ENCODE measurements around the gene CDH3. TPM values are rescaled to one million over a fixed set of nuclear protein-coding genes. Genes with fewer than 3 reads are reported as not detected.

Gene CDH3
- total and polyA plus RNA-seq, 2 of the 8 experiments (the other 6 are each of a cell fraction or from before 2014, with no cell fraction given): 146 to 171 TPM

DNA sequence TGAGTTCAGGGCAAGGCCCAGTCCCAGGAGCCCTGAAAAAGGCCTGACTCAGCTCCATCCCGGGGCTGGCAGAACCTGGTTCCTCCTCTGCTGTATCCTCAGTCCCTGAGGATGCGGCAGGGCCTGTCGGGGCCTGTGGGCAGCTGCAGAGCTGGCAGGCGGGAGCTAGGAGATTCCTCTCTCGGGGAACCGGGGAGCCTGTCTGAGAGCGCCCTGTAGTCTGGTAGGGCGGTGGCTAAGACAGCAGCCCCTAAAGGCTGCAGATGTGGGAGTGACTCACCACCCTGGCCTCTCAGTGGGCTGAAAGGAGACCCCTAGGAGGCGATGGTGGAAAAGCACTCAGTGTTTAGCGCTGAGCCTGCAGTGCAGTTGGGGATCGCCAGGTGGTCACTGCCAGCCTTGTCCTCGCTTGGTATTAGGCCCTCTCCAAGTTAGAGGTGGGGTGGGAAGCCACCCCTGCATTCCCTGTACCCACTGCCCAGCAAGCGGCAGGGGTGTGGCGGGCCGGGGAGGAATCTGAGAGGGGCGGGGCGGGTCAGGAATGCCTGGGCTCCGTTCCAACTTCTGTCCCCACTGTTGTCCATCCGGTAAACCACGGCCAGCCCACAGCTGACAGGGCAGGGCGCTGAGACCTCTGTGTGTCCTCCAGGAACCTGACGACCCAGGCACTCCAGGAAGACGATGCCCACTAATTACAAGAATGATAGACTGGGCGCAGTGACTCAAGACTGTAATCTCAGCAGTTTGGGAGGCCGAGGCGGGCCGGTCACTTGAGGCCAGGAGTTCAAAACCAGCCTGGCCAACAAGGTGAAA is 62.4 kb downstream of the CDH3 start:
- DNase-seq (ENCODE audit: low read depth in 1 of 2, low spot score in 2 of 2): peak; percentile 66 to 70
- Histone ChIP-seq H2BK20ac (ENCODE audit: low read length) (no peak overlapping the region), H3K4me3 (ENCODE audit: extremely low read depth in 1 of 4, insufficient read depth in 2 of 4, low read depth in 3 of 4, low read length in 4 of 4) (no peak overlapping the region), H3K9me3 (ENCODE audit: insufficient read depth in 2 of 2, low read depth in 1 of 2, low read length in 1 of 2) (no peaks in the 10 kb centered on the region), H4K8ac (ENCODE audit: extremely low read depth, insufficient read depth, low read length) (no peak overlapping the region), H2BK15ac (ENCODE audit: low read length) (peak overlapping the region; percentile 65), H2BK5ac (ENCODE audit: low read depth, low read length) (peak overlapping the region; percentile 68; the same call in 1 of the 2 replicates), H3K4me2 (ENCODE audit: insufficient read depth in 1 of 2, low read depth in 2 of 2, low read length in 2 of 2) (no peak overlapping the region), H3K23ac (ENCODE audit: insufficient read length) (no peak overlapping the region), H3K27me3 (replicated peaks in 1 of 4; ENCODE audit: control insufficient read depth in 3 of 4, extremely low read depth in 1 of 4, insufficient read depth in 3 of 4, low read length in 3 of 4) (no peaks in the 10 kb centered on the region), H2AFZ (ENCODE audit: low read length) (no peak overlapping the region), H3K79me1 (ENCODE audit: low read depth, low read length) (no peaks in the 10 kb centered on the region; the same call in 1 of the 2 replicates), H3K4me1 (replicated peaks in 1 of 4; ENCODE audit: control insufficient read depth in 3 of 4, insufficient read depth in 4 of 4, low read length in 3 of 4) (peaks cover 0 to 16% (median 8%) of the 10 kb centered on the region in 4 experiments; a peak in 5 of 7 replicates), H3K9ac (replicated peaks in 1 of 4; ENCODE audit: extremely low read depth in 1 of 4, low read depth in 3 of 4, low read length in 3 of 4) (peak overlapping the region in 2 of 4 experiments; percentile 14 to 29; a peak in 1 of 7 replicates), H3K36me3 (ENCODE audit: control insufficient read depth in 2 of 4, insufficient read depth in 4 of 4, low read length in 3 of 4) (no peaks in the 10 kb centered on the region), H2BK12ac (ENCODE audit: low read depth, low read length) (peak overlapping the region; percentile 97; the same call in 1 of the 2 replicates), H4K20me1 (replicated peaks in 1 of 2; ENCODE audit: control insufficient read depth in 1 of 2, insufficient read depth in 2 of 2, low read length in 2 of 2) (no peaks in the 10 kb centered on the region), H3K14ac (ENCODE audit: insufficient read length) (no peak overlapping the region), H3K18ac (ENCODE audit: extremely low read depth, low read length) (peak overlapping the region; percentile 78), H2AK5ac (ENCODE audit: low read depth, low read length) (0 out of 2 replicates have a peak overlapping the region, but pooled peaks have one; percentile 14), H4K5ac (ENCODE audit: insufficient read length, low read depth, low read length) (no peak overlapping the region), H3K79me2 (ENCODE audit: control insufficient read depth in 1 of 2, insufficient read depth in 2 of 2, low read length in 2 of 2) (no peaks in the 10 kb centered on the region), H4K91ac (replicated peaks; ENCODE audit: insufficient read length, low read length) (peak overlapping the region; percentile 44), H3K23me2 (ENCODE audit: low read depth, low read length) (no peaks in the 10 kb centered on the region), H3K4ac (replicated peaks; ENCODE audit: insufficient read length, low read depth, low read length) (no peak overlapping the region), H2BK120ac (replicated peaks; ENCODE audit: low read depth, low read length) (no peak overlapping the region), H3K27ac (ENCODE audit: low read depth, low read length) (no peak overlapping the region), H3K56ac (replicated peaks; ENCODE audit: insufficient read length, low read depth, low read length) (no peak overlapping the region)
- ChIA-PET POLR2A (ENCODE audit: partially characterized antibody) (interaction anchor here (0.5 to 9.9 kb wide), 7 partner anchors 17 to 134 kb away, joined by 3 to 65 read pairs (median 3); partner anchors contain the start of genes CDH1 and CDH3), CTCF (ENCODE audit: partially characterized antibody) (interaction anchor here (0.6 to 10.1 kb wide), 20 partner anchors 9 to 179 kb away, joined by 3 to 71 read pairs (median 4); no protein-coding TSS in a partner anchor)
- WGBS, 2 experiments (ENCODE audit: extremely low coverage in 1 of 2, insufficient coverage in 1 of 2, insufficient read length in 1 of 2, insufficient replicate concordance in 2 of 2, low coverage in 1 of 2, low lambda C conversion rate in 2 of 2, missing lambda C conversion rate in 1 of 2): 56% methylated on average over 19 of the region's 27 CpGs; no CpG with 5 or more reads in 1 of the 2 experiments
- no peak for FAIRE-seq
- TF ChIP-seq POLR2AphosphoS5 (IDR thresholded peaks at IDR 0.05; ENCODE audit: low read depth, low read length): 0 out of 2 replicates have a peak, but pooled peaks have one; percentile 39
- TF ChIP-seq MAFK (IDR thresholded peaks at IDR 0.05; ENCODE audit: low read depth, low read length): peak; percentile 33; the same call in 1 of the 2 replicates
- peak; percentile 55; the same call in 1 of the 2 replicates for TF ChIP-seq YY1 (IDR thresholded peaks at IDR 0.05; ENCODE audit: low read depth, low read length)
- 0 out of 4 replicates have a peak, but pooled peaks of 1 of the 2 experiments have one; percentile 3 for TF ChIP-seq SIN3A (conservative IDR thresholded peaks at IDR 0.05 in 1 of 2, IDR thresholded peaks at IDR 0.05 in 1 of 2; ENCODE audit: low read depth in 1 of 2, low read length in 2 of 2)
- no peak for TF ChIP-seq CHD2 (IDR thresholded peaks at IDR 0.05; ENCODE audit: low read length)
- no peak for TF ChIP-seq RFX5 (IDR thresholded peaks at IDR 0.05; ENCODE audit: borderline replicate concordance, low read depth, low read length)
- TF ChIP-seq POU5F1 (IDR thresholded peaks at IDR 0.05; ENCODE audit: low read depth, low read length): no peak
- 0 out of 2 replicates have a peak, but pooled peaks have one; percentile 69 for TF ChIP-seq SP4 (IDR thresholded peaks at IDR 0.05; ENCODE audit: low read length)
- TF ChIP-seq HDAC2 (IDR thresholded peaks at IDR 0.05; ENCODE audit: borderline replicate concordance in 1 of 2, low read depth in 2 of 2, low read length in 2 of 2): peak; percentile 14 to 64; a peak in 1 of 4 replicates
